ENCODE results near the gene VAX1. TPM values are rescaled to one million over a fixed set of nuclear protein-coding genes. Genes with fewer than 3 reads are reported as not detected.

Gene VAX1
- total RNA-seq, 2 experiments from 2014 or later, result not detected

DNA sequence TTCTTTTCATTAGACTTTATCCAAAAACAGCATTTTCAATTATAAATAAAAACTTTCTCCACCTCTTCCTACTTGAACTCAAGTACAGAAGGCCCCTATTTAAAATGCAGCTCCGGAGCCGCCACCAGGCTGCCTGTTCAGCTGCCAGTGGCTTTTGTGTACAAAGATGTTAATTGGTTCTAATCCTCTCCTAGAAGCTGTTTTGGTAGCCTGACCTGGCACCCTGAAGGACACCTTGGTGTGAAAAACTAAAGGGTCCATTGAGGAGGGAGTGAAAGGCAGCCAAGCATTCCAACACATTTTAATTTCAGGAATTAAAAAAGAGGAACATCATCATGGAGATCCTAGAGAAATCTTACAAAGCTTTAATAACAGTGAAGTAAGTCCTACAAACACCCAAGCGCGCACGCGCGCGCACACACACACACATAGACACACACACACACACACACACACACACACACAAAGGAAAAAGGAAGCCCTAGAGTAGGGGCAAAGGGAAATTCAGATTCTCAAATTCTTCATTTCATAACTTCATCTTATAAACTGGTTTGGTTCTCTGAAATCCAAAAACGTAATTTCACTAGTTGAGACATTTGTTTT lies 41.4 kb downstream of the VAX1 start:
- intact Hi-C loops (cut with DNase I, micrococcal nuclease), result no loop called here
- no peak for ATAC-seq (ENCODE audit: poor library complexity)
- no peaks in the 10 kb centered on the region for H3K9me3 Mint-ChIP-seq

DNA sequence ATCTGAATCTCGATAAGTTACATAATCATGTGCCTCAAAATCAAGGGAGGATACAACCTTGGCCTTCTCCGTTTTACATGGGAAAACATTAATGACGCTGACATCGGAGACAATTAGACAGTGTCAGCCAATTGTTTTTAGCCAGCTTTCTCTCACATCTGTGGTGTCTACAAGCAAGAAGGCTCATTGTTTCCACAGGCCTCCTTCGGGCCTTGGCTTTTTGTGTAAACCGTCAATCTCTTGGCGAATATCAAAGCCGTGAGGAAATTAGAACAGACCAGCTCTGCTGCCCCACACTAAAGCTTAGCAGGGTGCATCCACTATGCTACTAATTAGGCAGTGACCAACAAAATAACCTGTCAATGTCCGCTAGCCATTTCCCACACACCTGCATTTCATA lies 43.2 kb downstream of the VAX1 start:
- H3K36me3 Mint-ChIP-seq (ENCODE audit: low read depth), result no peaks in the 10 kb centered on the region
- no peak overlapping the region for H3K4me3 Mint-ChIP-seq
- H3K4me1 ChIP-seq (ENCODE audit: insufficient read depth, low read length), result no peaks in the 10 kb centered on the region
- intact Hi-C loops (cut with DNase I, micrococcal nuclease), result no loop called here
- H3K27me3 ChIP-seq (ENCODE audit: control insufficient read depth in 1 of 2, insufficient read depth in 2 of 2, low read length in 2 of 2), result peaks cover 3 to 7% of the 10 kb centered on the region in 2 experiments
- H3K27ac Mint-ChIP-seq, result no peak overlapping the region
- ATAC-seq (ENCODE audit: poor library complexity) (no peak), DNase-seq (no peak)
- peaks cover 43% of the 10 kb centered on the region for H3K27me3 Mint-ChIP-seq
- H3K4me3 ChIP-seq (ENCODE audit: low read length), result no peak overlapping the region
- H3K27ac ChIP-seq (ENCODE audit: low read depth in 1 of 2, low read length in 2 of 2), result no peak overlapping the region
- POLR2A ChIA-PET, result no interaction called here
- CTCF ChIA-PET, result no interaction called here
- H3K9me3 Mint-ChIP-seq, result no peaks in the 10 kb centered on the region
- no peaks in the 10 kb centered on the region for H3K9me3 ChIP-seq (ENCODE audit: control insufficient read depth in 1 of 2, insufficient read depth in 1 of 2, low read length in 2 of 2)
- TF ChIP-seq CTCF (IDR thresholded peaks at IDR 0.05), result no peak
- H3K36me3 ChIP-seq (ENCODE audit: insufficient read depth, low read length), result no peaks in the 10 kb centered on the region
- no peaks in the 10 kb centered on the region for H3K4me1 Mint-ChIP-seq (ENCODE audit: low read depth)

More for the DNA sequence above, 41.4 kb downstream of the VAX1 start:
- H3K36me3 ChIP-seq (ENCODE audit: insufficient read depth, low read length), result no peaks in the 10 kb centered on the region
- DNase-seq, result no peak
- H3K27ac ChIP-seq (ENCODE audit: low read depth in 1 of 2, low read length in 2 of 2), result no peak overlapping the region
- H3K27me3 ChIP-seq (ENCODE audit: control insufficient read depth in 1 of 2, insufficient read depth in 2 of 2, low read length in 2 of 2), result peaks cover 3 to 7% of the 10 kb centered on the region in 2 experiments
- no peaks in the 10 kb centered on the region for H3K4me1 Mint-ChIP-seq (ENCODE audit: low read depth)
- ChIA-PET CTCF (no interaction called here), POLR2A (no interaction called here)
- H3K27ac Mint-ChIP-seq, result no peak overlapping the region
- H3K27me3 Mint-ChIP-seq, result peaks cover 39% of the 10 kb centered on the region
- no peak overlapping the region for H3K4me3 Mint-ChIP-seq
- H3K9me3 ChIP-seq (ENCODE audit: control insufficient read depth in 1 of 2, insufficient read depth in 1 of 2, low read length in 2 of 2), result no peaks in the 10 kb centered on the region
- no peak overlapping the region for H3K4me3 ChIP-seq (ENCODE audit: low read length)
- H3K36me3 Mint-ChIP-seq (ENCODE audit: low read depth), result no peaks in the 10 kb centered on the region
- H3K4me1 ChIP-seq (ENCODE audit: insufficient read depth, low read length), result no peaks in the 10 kb centered on the region
- TF ChIP-seq CTCF (IDR thresholded peaks at IDR 0.05), result no peak

GRCh38 chr10:117092386-117092785 lies 45.7 kb downstream of the VAX1 start:
- no peaks in the 10 kb centered on the region for H3K4me1 ChIP-seq (ENCODE audit: insufficient read depth, low read length)
- Mint-ChIP-seq H3K4me3 (no peak overlapping the region), H3K36me3 (ENCODE audit: low read depth) (no peaks in the 10 kb centered on the region), H3K27me3 (peaks cover 52% of the 10 kb centered on the region), H3K9me3 (no peaks in the 10 kb centered on the region), H3K4me1 (ENCODE audit: low read depth) (no peaks in the 10 kb centered on the region), H3K27ac (no peak overlapping the region)
- H3K27me3 ChIP-seq (ENCODE audit: control insufficient read depth in 1 of 2, insufficient read depth in 2 of 2, low read length in 2 of 2), result peaks cover 3 to 7% of the 10 kb centered on the region in 2 experiments
- no peak for TF ChIP-seq CTCF (IDR thresholded peaks at IDR 0.05)
- no peak for ATAC-seq (ENCODE audit: poor library complexity)
- no peaks in the 10 kb centered on the region for H3K36me3 ChIP-seq (ENCODE audit: insufficient read depth, low read length)
- no peak overlapping the region for H3K27ac ChIP-seq (ENCODE audit: low read depth in 1 of 2, low read length in 2 of 2)
- ChIA-PET POLR2A (no interaction called here), CTCF (no interaction called here)
- H3K4me3 ChIP-seq (ENCODE audit: low read length), result no peak overlapping the region
- intact Hi-C loops (cut with DNase I, micrococcal nuclease), result no loop called here
- no peak for DNase-seq
- H3K9me3 ChIP-seq (ENCODE audit: control insufficient read depth in 1 of 2, insufficient read depth in 1 of 2, low read length in 2 of 2), result no peaks in the 10 kb centered on the region
